Testis (tissue), 2 donors: ENCODE results near the gene CMKLR1.

ENCODE experiments used
- POLR2A ChIP-seq: fragments of 450-650 bp; IDR thresholded peaks from one replicate; pipeline ENCODE4 v1.6.1; 2017; ENCODE audit warnings: antibody characterized with exemption, mild to moderate bottlenecking, moderate library complexity
- TF ChIP-seq, protein P1 (sequence below), 3 experiments: fragments of 450-650 bp in 2 of 3; fragments of 200-600 bp in 1 of 3; sonication (generic) in 1 of 3; IDR thresholded peaks; one replicate each; pipeline ENCODE4 v1.5.1; 2016 to 2019; ENCODE audit warnings: antibody characterized with exemption in 3 of 3, mild to moderate bottlenecking in 2 of 3, moderate library complexity in 1 of 3

DNA sequence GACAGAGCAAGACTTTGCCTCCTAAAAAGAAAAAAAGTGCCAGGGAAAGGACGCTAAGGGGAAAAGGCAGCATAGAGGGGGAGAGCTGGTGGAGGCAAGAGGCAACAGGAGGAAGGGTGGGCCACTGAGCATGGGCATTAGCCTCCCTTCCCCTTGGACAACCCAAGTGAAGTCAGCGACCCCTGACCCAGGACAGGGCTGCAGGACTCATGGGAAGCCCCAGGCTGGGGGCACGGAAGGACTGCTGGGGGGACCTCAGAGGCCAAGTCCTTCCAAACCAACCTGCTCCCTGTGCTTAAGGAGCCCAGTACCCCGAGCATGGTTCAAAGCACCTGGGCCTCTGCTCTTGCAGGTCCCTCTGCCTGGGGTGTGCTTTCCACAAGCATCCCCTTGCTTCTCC is 27.5 kb downstream of the CMKLR1 start:
- no peak for TF ChIP-seq POLR2A
- TF ChIP-seq, protein P1, sequence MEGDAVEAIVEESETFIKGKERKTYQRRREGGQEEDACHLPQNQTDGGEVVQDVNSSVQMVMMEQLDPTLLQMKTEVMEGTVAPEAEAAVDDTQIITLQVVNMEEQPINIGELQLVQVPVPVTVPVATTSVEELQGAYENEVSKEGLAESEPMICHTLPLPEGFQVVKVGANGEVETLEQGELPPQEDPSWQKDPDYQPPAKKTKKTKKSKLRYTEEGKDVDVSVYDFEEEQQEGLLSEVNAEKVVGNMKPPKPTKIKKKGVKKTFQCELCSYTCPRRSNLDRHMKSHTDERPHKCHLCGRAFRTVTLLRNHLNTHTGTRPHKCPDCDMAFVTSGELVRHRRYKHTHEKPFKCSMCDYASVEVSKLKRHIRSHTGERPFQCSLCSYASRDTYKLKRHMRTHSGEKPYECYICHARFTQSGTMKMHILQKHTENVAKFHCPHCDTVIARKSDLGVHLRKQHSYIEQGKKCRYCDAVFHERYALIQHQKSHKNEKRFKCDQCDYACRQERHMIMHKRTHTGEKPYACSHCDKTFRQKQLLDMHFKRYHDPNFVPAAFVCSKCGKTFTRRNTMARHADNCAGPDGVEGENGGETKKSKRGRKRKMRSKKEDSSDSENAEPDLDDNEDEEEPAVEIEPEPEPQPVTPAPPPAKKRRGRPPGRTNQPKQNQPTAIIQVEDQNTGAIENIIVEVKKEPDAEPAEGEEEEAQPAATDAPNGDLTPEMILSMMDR (IDR thresholded peaks at IDR 0.05) = no peak
